ENCODE measurements around the gene XAB2.

Gene XAB2

DNA sequence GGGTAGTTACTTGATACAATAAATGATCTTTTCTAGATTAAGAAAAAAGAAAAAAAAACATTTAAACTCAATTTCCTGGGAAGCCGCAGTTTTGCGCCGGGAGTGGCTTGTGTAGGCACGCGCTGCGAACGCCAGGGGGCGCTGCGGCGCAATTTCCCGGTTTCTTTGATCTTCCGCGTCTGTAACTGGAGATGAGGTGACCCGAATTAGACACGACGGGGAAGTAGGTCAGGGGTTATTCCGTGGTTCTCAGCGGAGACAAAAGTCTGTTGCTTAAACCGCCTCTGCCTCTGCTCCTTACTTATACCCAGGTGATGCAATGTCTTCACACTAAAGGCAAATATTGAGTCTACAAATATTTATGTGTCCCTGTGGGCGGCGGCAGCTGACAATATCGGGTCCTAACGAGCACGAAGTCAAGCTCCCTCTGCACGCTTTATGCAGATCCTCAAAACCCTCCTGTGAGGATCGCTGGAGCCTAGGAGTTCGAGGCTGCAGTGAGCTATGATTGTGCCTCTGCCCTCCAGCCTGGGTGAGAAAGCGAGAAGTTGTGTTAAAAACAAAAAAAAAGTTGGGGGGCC, 22.8 kb upstream of the XAB2 start:
- Histone ChIP-seq H3K4me1 (ENCODE audit: control extremely low read depth in 1 of 4, control insufficient read depth in 4 of 4, insufficient read depth in 4 of 4, low read length in 3 of 4) (peaks cover 0 to 26% (median 5%) of the 10 kb centered on the region in 4 experiments), H3K27me3 (replicated peaks in 2 of 5; ENCODE audit: control insufficient read depth in 4 of 5, insufficient read depth in 5 of 5, low read length in 4 of 5) (peaks cover 0 to 4% (median 0%) of the 10 kb centered on the region in 5 experiments), H3K4me3 (ENCODE audit: control insufficient read depth in 1 of 7, extremely low read depth in 1 of 7, insufficient read depth in 4 of 7, low read depth in 2 of 7, low read length in 6 of 7) (peak overlapping the region in 5 of 7 experiments; percentile 21 to 72 (median 40)), H3K36me3 (ENCODE audit: control insufficient read depth in 4 of 4, insufficient read depth in 4 of 4, low read length in 3 of 4) (peaks cover 0 to 4% (median 2%) of the 10 kb centered on the region in 4 experiments), H3K27ac (ENCODE audit: insufficient read depth in 1 of 2, low read depth in 1 of 2, low read length in 2 of 2, poor library complexity in 1 of 2, severe bottlenecking in 2 of 2) (no peak overlapping the region), H3K9me3 (ENCODE audit: control extremely low read depth in 1 of 5, control insufficient read depth in 4 of 5, insufficient read depth in 2 of 5, low read depth in 1 of 5, low read length in 4 of 5) (no peaks in the 10 kb centered on the region)
- DNase-seq, result peak; percentile 80 to 90 (median 90)
- POLR2A ChIA-PET, result interaction anchor here (0.5 to 0.6 kb wide), 3 partner anchors 8 to 285 kb away, joined by 3 read pairs; no protein-coding TSS in a partner anchor
- CTCF ChIA-PET, result interaction anchor here (0.7 to 3.3 kb wide), 9 partner anchors 11 to 148 kb away, joined by 3 to 19 read pairs (median 4); partner anchors contain the start of genes MCEMP1, STXBP2 and TRAPPC5
- WGBS (ENCODE audit: insufficient coverage), result 6% methylated on average over 19 of the region's 28 CpGs

DNA sequence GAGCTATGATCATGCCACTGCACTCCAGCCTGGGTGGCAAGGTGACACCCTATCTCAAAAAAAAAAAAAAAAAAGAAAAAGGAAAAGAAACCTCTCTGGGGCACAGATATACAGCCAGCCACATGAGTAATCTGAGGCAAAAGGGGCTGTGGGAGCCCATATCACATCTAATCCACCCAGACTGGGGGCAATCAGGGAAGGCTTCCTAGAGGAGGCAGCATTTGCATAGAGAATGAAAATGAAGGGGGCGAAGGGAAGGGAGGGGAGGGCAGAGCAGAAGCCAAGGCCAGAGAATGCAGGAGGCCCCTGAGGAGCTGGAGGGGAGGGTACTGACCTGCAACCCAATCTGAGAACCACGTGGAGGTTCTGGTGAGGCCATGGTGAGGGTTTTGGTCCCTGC, 20.8 kb upstream of the XAB2 start:
- Histone ChIP-seq H3K9me3 (ENCODE audit: control extremely low read depth in 1 of 5, control insufficient read depth in 4 of 5, insufficient read depth in 2 of 5, low read depth in 1 of 5, low read length in 4 of 5) (no peaks in the 10 kb centered on the region), H3K27ac (ENCODE audit: insufficient read depth in 1 of 2, low read depth in 1 of 2, low read length in 2 of 2, poor library complexity in 1 of 2, severe bottlenecking in 2 of 2) (no peak overlapping the region), H3K4me3 (ENCODE audit: control insufficient read depth in 1 of 7, extremely low read depth in 1 of 7, insufficient read depth in 4 of 7, low read depth in 2 of 7, low read length in 6 of 7) (no peak overlapping the region), H3K27me3 (replicated peaks in 2 of 5; ENCODE audit: control insufficient read depth in 4 of 5, insufficient read depth in 5 of 5, low read length in 4 of 5) (peaks cover 0 to 4% (median 0%) of the 10 kb centered on the region in 5 experiments), H3K4me1 (ENCODE audit: control extremely low read depth in 1 of 4, control insufficient read depth in 4 of 4, insufficient read depth in 4 of 4, low read length in 3 of 4) (peaks cover 0 to 20% (median 2%) of the 10 kb centered on the region in 4 experiments), H3K36me3 (ENCODE audit: control insufficient read depth in 4 of 4, insufficient read depth in 4 of 4, low read length in 3 of 4) (peaks cover 0 to 15% (median 7%) of the 10 kb centered on the region in 4 experiments)
- POLR2A ChIA-PET, result interaction anchor here (0.7 kb wide), 1 partner anchor 9 kb away, joined by 5 read pairs; no protein-coding TSS in a partner anchor
- CTCF ChIA-PET, result interaction anchor here (1.0 to 3.3 kb wide), 2 partner anchors 26 to 31 kb away, joined by 3 to 16 read pairs; partner anchors contain the start of genes MCEMP1 and TRAPPC5
- DNase-seq, result no peak
- 53% methylated on average over 2 of the region's 2 CpGs for WGBS (ENCODE audit: insufficient coverage)

DNA sequence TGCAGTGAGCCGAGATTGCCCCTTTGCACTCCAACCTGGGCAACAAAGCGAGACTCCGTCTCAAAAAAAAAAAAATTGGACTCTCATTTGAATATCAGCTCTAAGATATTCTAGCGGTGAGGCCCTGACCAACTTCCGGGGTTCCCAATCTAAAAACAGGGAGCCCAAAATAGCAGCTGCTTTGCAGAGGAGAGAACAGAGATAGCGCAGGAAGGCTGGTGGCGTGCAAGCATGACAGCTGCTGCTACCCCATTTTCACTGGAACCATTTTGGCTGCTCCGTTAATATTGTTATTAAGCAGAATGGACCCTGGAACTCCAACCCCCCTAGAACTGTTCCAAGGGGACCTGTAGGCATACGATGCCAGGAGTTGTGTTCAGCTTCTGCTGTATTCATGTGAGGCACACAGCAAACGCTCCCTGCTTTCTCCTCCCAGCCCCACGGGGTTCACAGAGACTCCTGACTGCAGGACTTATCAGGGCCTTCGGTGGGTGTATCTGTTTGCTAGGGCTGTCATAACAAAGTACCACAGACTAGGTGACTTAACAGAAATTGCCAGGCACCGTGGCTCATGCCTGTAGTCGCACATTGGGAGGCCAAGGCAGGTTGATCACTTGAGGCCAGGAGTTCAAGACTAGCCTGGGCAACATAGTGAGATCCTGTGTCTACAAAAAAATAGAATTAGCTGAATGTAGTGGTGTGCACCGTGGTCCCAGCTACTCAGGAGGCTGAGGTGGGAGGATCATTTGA, 19.1 kb upstream of the XAB2 start:
- POLR2A ChIA-PET, result interaction anchor here (0.6 kb wide), 1 partner anchor 25 kb away, joined by 4 read pairs; no protein-coding TSS in a partner anchor
- 98% methylated on average over 13 of the region's 15 CpGs for WGBS (ENCODE audit: insufficient coverage)

GRCh38 chr19:7647156-7647555, 17.8 kb upstream of the XAB2 start:
- H3K4me3 ChIP-seq (ENCODE audit: control insufficient read depth in 1 of 7, extremely low read depth in 1 of 7, insufficient read depth in 4 of 7, low read depth in 2 of 7, low read length in 6 of 7), result no peak overlapping the region
- no peaks in the 10 kb centered on the region for H3K9me3 ChIP-seq (ENCODE audit: control extremely low read depth in 1 of 5, control insufficient read depth in 4 of 5, insufficient read depth in 2 of 5, low read depth in 1 of 5, low read length in 4 of 5)
- H3K27ac ChIP-seq (ENCODE audit: insufficient read depth in 1 of 2, low read depth in 1 of 2, low read length in 2 of 2, poor library complexity in 1 of 2, severe bottlenecking in 2 of 2), result no peak overlapping the region
- POLR2A ChIA-PET, result no interaction called here
- peaks cover 0 to 28% (median 17%) of the 10 kb centered on the region in 4 experiments for H3K36me3 ChIP-seq (ENCODE audit: control insufficient read depth in 4 of 4, insufficient read depth in 4 of 4, low read length in 3 of 4)
- DNase-seq, result no peak
- peaks cover 0 to 4% (median 0%) of the 10 kb centered on the region in 5 experiments for H3K27me3 ChIP-seq (replicated peaks in 2 of 5; ENCODE audit: control insufficient read depth in 4 of 5, insufficient read depth in 5 of 5, low read length in 4 of 5)
- CTCF ChIA-PET, result no interaction called here
- peaks cover 0 to 17% (median 2%) of the 10 kb centered on the region in 4 experiments for H3K4me1 ChIP-seq (ENCODE audit: control extremely low read depth in 1 of 4, control insufficient read depth in 4 of 4, insufficient read depth in 4 of 4, low read length in 3 of 4)
- WGBS (ENCODE audit: insufficient coverage), result 95% methylated on average over 26 of the region's 26 CpGs

More for the DNA sequence above, 19.1 kb upstream of the XAB2 start:
- Histone ChIP-seq H3K36me3 (ENCODE audit: control insufficient read depth in 4 of 4, insufficient read depth in 4 of 4, low read length in 3 of 4) (peaks cover 0 to 21% (median 12%) of the 10 kb centered on the region in 4 experiments), H3K4me1 (ENCODE audit: control extremely low read depth in 1 of 4, control insufficient read depth in 4 of 4, insufficient read depth in 4 of 4, low read length in 3 of 4) (peaks cover 0 to 24% (median 4%) of the 10 kb centered on the region in 4 experiments), H3K27me3 (replicated peaks in 2 of 5; ENCODE audit: control insufficient read depth in 4 of 5, insufficient read depth in 5 of 5, low read length in 4 of 5) (peaks cover 0 to 4% (median 0%) of the 10 kb centered on the region in 5 experiments), H3K4me3 (ENCODE audit: control insufficient read depth in 1 of 7, extremely low read depth in 1 of 7, insufficient read depth in 4 of 7, low read depth in 2 of 7, low read length in 6 of 7) (no peak overlapping the region), H3K9me3 (ENCODE audit: control extremely low read depth in 1 of 5, control insufficient read depth in 4 of 5, insufficient read depth in 2 of 5, low read depth in 1 of 5, low read length in 4 of 5) (no peaks in the 10 kb centered on the region), H3K27ac (ENCODE audit: insufficient read depth in 1 of 2, low read depth in 1 of 2, low read length in 2 of 2, poor library complexity in 1 of 2, severe bottlenecking in 2 of 2) (no peak overlapping the region)
- DNase-seq, result peak in 1 of 3 donors; percentile 7
- CTCF ChIA-PET, result interaction anchor here (1.1 to 1.6 kb wide), 4 partner anchors 11 to 80 kb away, joined by 3 to 4 read pairs (median 3); partner anchors contain the start of genes PCP2 and TRAPPC5

GRCh38 chr19:7646426-7646700, 17.0 kb upstream of the XAB2 start:
- Histone ChIP-seq H3K4me3 (ENCODE audit: control insufficient read depth in 1 of 7, extremely low read depth in 1 of 7, insufficient read depth in 4 of 7, low read depth in 2 of 7, low read length in 6 of 7) (no peak overlapping the region), H3K27me3 (replicated peaks in 2 of 5; ENCODE audit: control insufficient read depth in 4 of 5, insufficient read depth in 5 of 5, low read length in 4 of 5) (peaks cover 0 to 3% (median 0%) of the 10 kb centered on the region in 5 experiments), H3K9me3 (ENCODE audit: control extremely low read depth in 1 of 5, control insufficient read depth in 4 of 5, insufficient read depth in 2 of 5, low read depth in 1 of 5, low read length in 4 of 5) (no peaks in the 10 kb centered on the region), H3K27ac (ENCODE audit: insufficient read depth in 1 of 2, low read depth in 1 of 2, low read length in 2 of 2, poor library complexity in 1 of 2, severe bottlenecking in 2 of 2) (no peak overlapping the region), H3K36me3 (ENCODE audit: control insufficient read depth in 4 of 4, insufficient read depth in 4 of 4, low read length in 3 of 4) (peaks cover 0 to 32% (median 18%) of the 10 kb centered on the region in 4 experiments), H3K4me1 (ENCODE audit: control extremely low read depth in 1 of 4, control insufficient read depth in 4 of 4, insufficient read depth in 4 of 4, low read length in 3 of 4) (peaks cover 0 to 16% (median 2%) of the 10 kb centered on the region in 4 experiments)
- DNase-seq, result no peak
- 90% methylated on average over 8 of the region's 8 CpGs for WGBS (ENCODE audit: insufficient coverage)
- CTCF ChIA-PET, result no interaction called here
- POLR2A ChIA-PET, result no interaction called here

DNA sequence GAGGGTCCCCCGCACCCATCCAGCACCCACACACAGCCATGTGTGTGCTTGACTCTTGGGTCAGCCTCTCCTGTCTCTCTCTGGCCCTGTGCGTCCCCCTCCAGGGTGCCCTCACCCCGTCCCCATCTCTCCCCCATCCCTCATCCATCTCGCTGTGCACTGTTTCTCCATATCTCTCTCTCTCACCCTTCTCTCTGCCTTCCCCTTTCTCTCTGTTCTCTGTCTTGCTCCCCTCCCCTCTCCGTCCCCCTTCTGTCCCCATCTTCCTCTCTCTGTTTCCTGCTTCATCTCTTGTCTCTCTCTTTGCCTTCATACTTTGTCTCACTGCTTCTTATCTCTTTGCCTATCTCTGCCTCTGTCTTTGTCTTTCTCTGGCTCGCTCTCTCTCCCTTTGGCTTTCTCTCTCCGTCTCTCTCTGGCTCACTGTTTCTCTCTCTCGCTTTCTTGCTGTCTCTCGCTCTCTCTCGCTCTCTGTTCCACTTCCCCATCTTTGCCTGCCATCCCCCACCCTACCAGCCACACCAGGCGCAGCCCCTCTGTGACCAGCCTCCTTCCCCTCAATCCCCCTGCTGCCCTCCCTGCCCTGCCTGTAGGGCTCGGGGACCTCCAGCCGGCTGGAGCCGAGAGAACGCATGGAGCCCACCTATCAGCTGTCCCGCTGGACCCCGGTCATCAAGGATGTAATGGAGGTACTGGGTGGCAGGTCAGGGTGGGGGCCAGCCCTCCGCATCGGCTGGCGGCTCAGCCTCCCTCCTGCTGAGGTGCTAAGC, 16.5 kb upstream of the XAB2 start:
- ChIA-PET POLR2A (no interaction called here), CTCF (no interaction called here)
- Histone ChIP-seq H3K36me3 (ENCODE audit: control insufficient read depth in 4 of 4, insufficient read depth in 4 of 4, low read length in 3 of 4) (peaks cover 0 to 33% (median 18%) of the 10 kb centered on the region in 4 experiments), H3K27ac (ENCODE audit: insufficient read depth in 1 of 2, low read depth in 1 of 2, low read length in 2 of 2, poor library complexity in 1 of 2, severe bottlenecking in 2 of 2) (peak overlapping the region in 1 of 2 experiments; percentile 43), H3K4me1 (ENCODE audit: control extremely low read depth in 1 of 4, control insufficient read depth in 4 of 4, insufficient read depth in 4 of 4, low read length in 3 of 4) (peaks cover 0 to 16% (median 2%) of the 10 kb centered on the region in 4 experiments), H3K27me3 (replicated peaks in 2 of 5; ENCODE audit: control insufficient read depth in 4 of 5, insufficient read depth in 5 of 5, low read length in 4 of 5) (no peaks in the 10 kb centered on the region), H3K4me3 (ENCODE audit: control insufficient read depth in 1 of 7, extremely low read depth in 1 of 7, insufficient read depth in 4 of 7, low read depth in 2 of 7, low read length in 6 of 7) (no peak overlapping the region), H3K9me3 (ENCODE audit: control extremely low read depth in 1 of 5, control insufficient read depth in 4 of 5, insufficient read depth in 2 of 5, low read depth in 1 of 5, low read length in 4 of 5) (no peaks in the 10 kb centered on the region)
- WGBS (ENCODE audit: insufficient coverage), result 82% methylated on average over 12 of the region's 20 CpGs
- DNase-seq, result no peak
